Glutamatergic neuron (in vitro differentiated cells): ENCODE measurements around the gene DPYSL4. TPM values are rescaled to one million over a fixed set of nuclear protein-coding genes. Genes with fewer than 3 reads are reported as not detected.

Experiments
- DNase-seq: peaks from one replicate; pipeline ENCODE4 v3.0.0; 2022
- H3K27ac Mint-ChIP-seq: one replicate; pipeline ENCODE4 v1.8.0; 2020; ENCODE audit warnings: mild to moderate bottlenecking, mixed read lengths, inconsistent platforms; ENCODE audit not compliant: unreplicated experiment
- H3K27me3 Mint-ChIP-seq: one replicate; pipeline ENCODE4 v1.8.0; 2020; ENCODE audit warnings: mild to moderate bottlenecking, moderate library complexity, mixed read lengths, inconsistent platforms; ENCODE audit not compliant: unreplicated experiment
- H3K36me3 Mint-ChIP-seq: one replicate; pipeline ENCODE4 v1.8.0; 2020; ENCODE audit warnings: mild to moderate bottlenecking, mixed read lengths, inconsistent platforms; ENCODE audit not compliant: unreplicated experiment
- H3K4me1 Mint-ChIP-seq: one replicate; pipeline ENCODE4 v1.8.0; 2020; ENCODE audit warnings: mild to moderate bottlenecking, low read depth, mixed read lengths, inconsistent platforms; ENCODE audit not compliant: unreplicated experiment
- H3K4me3 Mint-ChIP-seq: one replicate; pipeline ENCODE4 v1.8.0; 2020; ENCODE audit warnings: mild to moderate bottlenecking, mixed read lengths, inconsistent platforms; ENCODE audit not compliant: unreplicated experiment
- H3K9me3 Mint-ChIP-seq: one replicate; pipeline ENCODE4 v1.8.0; 2020; ENCODE audit warnings: mild to moderate bottlenecking, moderate library complexity, mixed read lengths, inconsistent platforms; ENCODE audit not compliant: unreplicated experiment
- CTCF ChIP-seq: fragments of 200-600 bp; sonication (generic); IDR thresholded peaks from one replicate; pipeline ENCODE4 v1.5.0; 2021; ENCODE audit not compliant: partially characterized antibody, unreplicated experiment
- total RNA-seq: library from RNA; stranded (reverse); fragmentation: NEBNext Ultra II Directional; extraction: Animal tissue kit (Norgen Biotek cat#: 25700); gene quantifications from one replicate; pipeline ENCODE4 v1.2.1, GENCODE V29; 2021; ENCODE audit not compliant: unreplicated experiment

Gene DPYSL4
- total RNA-seq, 1 donor from 2014 or later = 402 TPM

GRCh38 chr10:132251928-132252327, 65.2 kb downstream of the DPYSL4 start:
- no peak overlapping the region for H3K4me3 Mint-ChIP-seq
- no peak for DNase-seq
- peaks cover 9% of the 10 kb centered on the region for H3K4me1 Mint-ChIP-seq
- H3K9me3 Mint-ChIP-seq = peaks cover 13% of the 10 kb centered on the region
- no peaks in the 10 kb centered on the region for H3K36me3 Mint-ChIP-seq
- H3K27ac Mint-ChIP-seq = no peak overlapping the region
- no peak for TF ChIP-seq CTCF
- peaks cover 16% of the 10 kb centered on the region for H3K27me3 Mint-ChIP-seq

- no peaks in the 10 kb centered on the region for H3K36me3 Mint-ChIP-seq
- H3K9me3 Mint-ChIP-seq = peaks cover 8% of the 10 kb centered on the region
- H3K4me1 Mint-ChIP-seq = peaks cover 5% of the 10 kb centered on the region
- H3K27ac Mint-ChIP-seq = no peak overlapping the region
- H3K4me3 Mint-ChIP-seq = no peak overlapping the region
- TF ChIP-seq CTCF = peak; percentile 20
- no peak for DNase-seq
- H3K27me3 Mint-ChIP-seq = peaks cover 11% of the 10 kb centered on the region
Measured at GRCh38 chr10:132252412-132252811, 65.7 kb downstream of the DPYSL4 start.

- no peak overlapping the region for H3K27ac Mint-ChIP-seq
- peaks cover 2% of the 10 kb centered on the region for H3K9me3 Mint-ChIP-seq
- peaks cover 3% of the 10 kb centered on the region for H3K27me3 Mint-ChIP-seq
- peaks cover 5% of the 10 kb centered on the region for H3K4me1 Mint-ChIP-seq
- no peak for TF ChIP-seq CTCF
- no peak overlapping the region for H3K4me3 Mint-ChIP-seq
- DNase-seq = no peak
- H3K36me3 Mint-ChIP-seq = no peaks in the 10 kb centered on the region
Measured at GRCh38 chr10:132253092-132253687, 66.4 kb downstream of the DPYSL4 start.

- H3K4me3 Mint-ChIP-seq = no peak overlapping the region
- peaks cover 3% of the 10 kb centered on the region for H3K27me3 Mint-ChIP-seq
- no peak overlapping the region for H3K27ac Mint-ChIP-seq
- peaks cover 5% of the 10 kb centered on the region for H3K9me3 Mint-ChIP-seq
- no peak for DNase-seq
- TF ChIP-seq CTCF = no peak
- H3K4me1 Mint-ChIP-seq = peaks cover 5% of the 10 kb centered on the region
- no peaks in the 10 kb centered on the region for H3K36me3 Mint-ChIP-seq
Measured at GRCh38 chr10:132254841-132255240, 68.1 kb downstream of the DPYSL4 start.

Other genes starting within 250 kb of the DPYSL4 start
- 56.4 TPM for gene BNIP3, start 205.0 kb upstream of the DPYSL4 start, total RNA-seq
- gene JAKMIP3, start 121.0 kb upstream of the DPYSL4 start, total RNA-seq = 0.44 TPM
- gene STK32C, start 121.0 kb downstream of the DPYSL4 start, total RNA-seq = 69.2 TPM
- gene LRRC27, start 145.2 kb downstream of the DPYSL4 start, total RNA-seq = 13.8 TPM
- gene PWWP2B, start 210.3 kb downstream of the DPYSL4 start, total RNA-seq = 49.4 TPM